Neural progenitor cell (in vitro differentiated cells): ENCODE results near the gene NLGN3. TPM values are rescaled to one million over a fixed set of nuclear protein-coding genes. Genes with fewer than 3 reads are reported as not detected.
A peak's percentile ranks its signal among the peaks of the same experiment; 100 is the strongest.

Experiments
- DNase-seq: peaks from one replicate; pipeline ENCODE4 v3.0.0-alpha.2; 2016; ENCODE audit warnings: low spot score
- H2AFZ ChIP-seq: fragments of 200-600 bp; sonication (generic); replicated peaks from 2 replicates; pipeline ENCODE4 v1.6.1; 2016; ENCODE audit warnings: antibody characterized with exemption
- H3F3A ChIP-seq: fragments of 200-600 bp; sonication (generic); 2 replicates; pipeline ENCODE4 v1.6.1; 2016; ENCODE audit warnings: antibody characterized with exemption, low read depth
- H3K27ac ChIP-seq: fragments of 200-600 bp; sonication (generic); 2 replicates; pipeline ENCODE4 v1.5.1; 2016; ENCODE audit warnings: mild to moderate bottlenecking
- H3K27me3 ChIP-seq: fragments of 200-600 bp; sonication (generic); 2 replicates; pipeline ENCODE4 v1.6.1; 2016; ENCODE audit warnings: mild to moderate bottlenecking, moderate library complexity
- H3K36me3 ChIP-seq: fragments of 200-600 bp; sonication (generic); 2 replicates; pipeline ENCODE4 v1.5.1; 2016
- H3K4me1 ChIP-seq: fragments of 200-600 bp; sonication (generic); 2 replicates; pipeline ENCODE4 v1.6.1; 2016; ENCODE audit warnings: mixed run types
- H3K4me2 ChIP-seq: fragments of 200-600 bp; sonication (generic); 2 replicates; pipeline ENCODE4 v1.6.1; 2016
- H3K4me3 ChIP-seq: fragments of 200-600 bp; sonication (generic); 2 replicates; pipeline ENCODE4 v1.5.1; 2016
- H3K79me2 ChIP-seq: fragments of 200-600 bp; sonication (generic); 2 replicates; pipeline ENCODE4 v1.6.1; 2016; ENCODE audit warnings: low read depth
- H3K9ac ChIP-seq: fragments of 200-600 bp; sonication (generic); 2 replicates; pipeline ENCODE4 v1.6.1; 2016
- H3K9me3 ChIP-seq: fragments of 200-600 bp; sonication (generic); 2 replicates; pipeline ENCODE4 v1.5.1; 2016; ENCODE audit warnings: low read depth
- H4K20me1 ChIP-seq: fragments of 200-600 bp; sonication (generic); 2 replicates; pipeline ENCODE4 v1.6.1; 2016; ENCODE audit warnings: low read depth
- H3K27ac Mint-ChIP-seq: 3 replicates; pipeline ENCODE4 v1.8.0; 2021; ENCODE audit warnings: mixed read lengths
- H3K27me3 Mint-ChIP-seq: 2 replicates; pipeline ENCODE4 v1.8.0; 2022; ENCODE audit warnings: low read depth, mild to moderate bottlenecking, inconsistent platforms, moderate library complexity, mixed read lengths; ENCODE audit not compliant: insufficient read depth
- H3K36me3 Mint-ChIP-seq: 3 replicates; pipeline ENCODE4 v1.8.0; 2021; ENCODE audit warnings: mixed read lengths
- H3K4me1 Mint-ChIP-seq: 3 replicates; pipeline ENCODE4 v1.8.0; 2021; ENCODE audit warnings: mixed read lengths
- H3K4me3 Mint-ChIP-seq: 3 replicates; pipeline ENCODE4 v1.8.0; 2021; ENCODE audit warnings: mild to moderate bottlenecking, moderate library complexity, mixed read lengths
- H3K9me3 Mint-ChIP-seq: 3 replicates; pipeline ENCODE4 v1.8.0; 2020; ENCODE audit warnings: mixed read lengths
- CTCF ChIP-seq: fragments of 200-600 bp; sonication (generic); IDR thresholded peaks from 2 replicates; pipeline ENCODE4 v1.5.1; 2017; ENCODE audit warnings: antibody characterized with exemption, mild to moderate bottlenecking
- EZH2 ChIP-seq: fragments of 200-600 bp; sonication (generic); IDR thresholded peaks from 2 replicates; pipeline ENCODE4 v1.6.1; 2017; ENCODE audit warnings: antibody characterized with exemption, mild to moderate bottlenecking, moderate library complexity
- EZH2phosphoT487 ChIP-seq: fragments of 200-600 bp; sonication (generic); IDR thresholded peaks from 2 replicates; pipeline ENCODE4 v1.6.1; 2017; ENCODE audit warnings: antibody characterized with exemption
- total RNA-seq: library from RNA; depleted of rRNA; stranded (reverse); fragments of >200 nt; gene quantifications from 2 replicates; pipeline ENCODE4 v1.2.3, GENCODE V29; 2015; ENCODE audit warnings: low replicate concordance

Gene NLGN3
- total RNA-seq, 1 donor from 2014 or later, result 10.0 TPM

- DNase-seq, result no peak
- H3K4me3 ChIP-seq, result no peak overlapping the region
- no peak for TF ChIP-seq EZH2
- TF ChIP-seq CTCF, result no peak
- TF ChIP-seq EZH2phosphoT487, result no peak
- H3K9me3 Mint-ChIP-seq, result peaks cover 25% of the 10 kb centered on the region
- no peak overlapping the region for H3K4me3 Mint-ChIP-seq
- no peak overlapping the region for H2AFZ ChIP-seq
- peaks cover 15% of the 10 kb centered on the region for H3K4me1 Mint-ChIP-seq
- peaks cover 5% of the 10 kb centered on the region for H3K4me1 ChIP-seq
- no peak overlapping the region for H3K27ac Mint-ChIP-seq
- peaks cover 2% of the 10 kb centered on the region for H3K27me3 Mint-ChIP-seq
- H3K27ac ChIP-seq, result no peak overlapping the region
- H4K20me1 ChIP-seq, result no peaks in the 10 kb centered on the region
- H3K36me3 Mint-ChIP-seq, result peaks cover 29% of the 10 kb centered on the region
- no peaks in the 10 kb centered on the region for H3K36me3 ChIP-seq
- H3F3A ChIP-seq, result no peaks in the 10 kb centered on the region
- H3K4me2 ChIP-seq, result no peak overlapping the region
- no peaks in the 10 kb centered on the region for H3K27me3 ChIP-seq
- H3K9ac ChIP-seq, result no peak overlapping the region
- H3K9me3 ChIP-seq, result no peaks in the 10 kb centered on the region
- no peaks in the 10 kb centered on the region for H3K79me2 ChIP-seq
These were observed 24.9 kb downstream of the NLGN3 start for GRCh38 chrX:71169586-71169985.

GRCh38 chrX:71170660-71171059 is 26.0 kb downstream of the NLGN3 start:
- H3K27me3 Mint-ChIP-seq, result peaks cover 2% of the 10 kb centered on the region
- H3K27ac Mint-ChIP-seq, result peak overlapping the region; percentile 53
- no peak overlapping the region for H3K4me3 ChIP-seq
- H2AFZ ChIP-seq, result no peak overlapping the region
- TF ChIP-seq CTCF (no peak), EZH2phosphoT487 (no peak), EZH2 (no peak)
- H3K4me1 ChIP-seq, result peaks cover 5% of the 10 kb centered on the region
- H3K4me3 Mint-ChIP-seq, result no peak overlapping the region
- H3K9me3 ChIP-seq, result no peaks in the 10 kb centered on the region
- no peaks in the 10 kb centered on the region for H3F3A ChIP-seq
- peaks cover 15% of the 10 kb centered on the region for H3K4me1 Mint-ChIP-seq
- peaks cover 25% of the 10 kb centered on the region for H3K9me3 Mint-ChIP-seq
- no peak overlapping the region for H3K9ac ChIP-seq
- H3K4me2 ChIP-seq, result no peak overlapping the region
- H3K36me3 Mint-ChIP-seq, result peaks cover 29% of the 10 kb centered on the region
- H3K27me3 ChIP-seq, result no peaks in the 10 kb centered on the region
- no peaks in the 10 kb centered on the region for H3K36me3 ChIP-seq
- no peak overlapping the region for H3K27ac ChIP-seq
- H3K79me2 ChIP-seq, result no peaks in the 10 kb centered on the region
- H4K20me1 ChIP-seq, result no peaks in the 10 kb centered on the region
- no peak for DNase-seq

GRCh38 chrX:71171110-71171801 is 26.6 kb downstream of the NLGN3 start:
- Histone ChIP-seq H3F3A (no peaks in the 10 kb centered on the region), H4K20me1 (no peaks in the 10 kb centered on the region), H3K36me3 (no peaks in the 10 kb centered on the region), H3K27ac (no peak overlapping the region), H3K27me3 (no peaks in the 10 kb centered on the region), H3K9me3 (no peaks in the 10 kb centered on the region), H3K4me3 (no peak overlapping the region), H2AFZ (no peak overlapping the region), H3K4me2 (no peak overlapping the region), H3K4me1 (peaks cover 5% of the 10 kb centered on the region), H3K9ac (no peak overlapping the region), H3K79me2 (no peaks in the 10 kb centered on the region)
- Mint-ChIP-seq H3K9me3 (peaks cover 22% of the 10 kb centered on the region), H3K27me3 (peaks cover 4% of the 10 kb centered on the region), H3K4me3 (no peak overlapping the region), H3K27ac (peak overlapping the region; percentile 98), H3K4me1 (peaks cover 15% of the 10 kb centered on the region), H3K36me3 (peaks cover 27% of the 10 kb centered on the region)
- no peak for DNase-seq
- TF ChIP-seq EZH2 (no peak), CTCF (no peak), EZH2phosphoT487 (no peak)
